HG03045 (cell line): ENCODE measurements around the gene EPAS1.

Experiments used
- ATAC-seq: cut with Tn5 transposase; IDR thresholded peaks from one replicate; pipeline ENCODE4 v1.9.1; 2021; ENCODE audit warnings: mild to moderate bottlenecking, moderate library complexity; ENCODE audit not compliant: unreplicated experiment

The EPAS1 gene

DNA sequence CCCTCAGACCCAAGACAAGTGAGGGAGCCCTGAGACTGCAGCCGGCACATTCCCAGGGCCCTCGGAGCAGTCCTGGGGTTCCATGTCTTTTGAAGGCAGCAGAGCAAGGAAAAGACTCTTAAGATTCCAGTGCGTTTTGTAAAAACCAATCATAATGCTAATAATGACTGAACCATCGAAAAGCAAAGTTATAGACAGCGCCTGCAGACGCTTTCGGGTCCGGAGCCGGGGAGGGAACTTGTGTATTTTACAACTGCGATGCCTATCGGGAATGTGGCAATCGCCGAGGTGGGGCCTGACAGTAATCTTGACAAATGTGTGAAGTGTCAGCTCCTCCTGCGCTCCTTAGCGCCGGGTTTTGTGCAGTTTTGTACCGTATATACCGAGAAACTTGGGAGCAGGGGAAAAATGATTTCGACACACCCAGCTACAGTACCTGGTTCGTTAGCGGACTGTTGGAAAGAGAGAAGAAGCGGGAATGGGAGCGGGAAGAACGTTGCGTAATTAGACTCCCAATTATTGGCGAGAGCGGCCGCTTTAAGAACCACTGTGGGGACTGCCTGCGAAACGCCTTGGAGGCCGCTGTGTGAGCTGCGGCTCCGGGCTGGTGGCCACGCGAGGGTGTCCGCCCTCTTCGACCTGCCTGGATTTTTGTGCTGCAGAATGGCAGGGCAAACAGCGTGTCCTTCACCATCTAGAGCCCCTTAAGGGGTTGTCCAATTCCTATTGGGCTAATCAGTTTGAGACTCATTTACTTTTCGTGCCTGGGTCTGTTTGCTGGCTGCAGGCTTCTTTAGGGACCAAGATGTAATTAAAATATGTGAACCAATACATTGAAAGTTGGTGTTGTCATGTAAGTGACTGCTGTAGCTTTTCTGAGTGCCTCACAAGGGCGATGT is 2.4 kb downstream of the EPAS1 start:
- ATAC-seq, result no peak

DNA sequence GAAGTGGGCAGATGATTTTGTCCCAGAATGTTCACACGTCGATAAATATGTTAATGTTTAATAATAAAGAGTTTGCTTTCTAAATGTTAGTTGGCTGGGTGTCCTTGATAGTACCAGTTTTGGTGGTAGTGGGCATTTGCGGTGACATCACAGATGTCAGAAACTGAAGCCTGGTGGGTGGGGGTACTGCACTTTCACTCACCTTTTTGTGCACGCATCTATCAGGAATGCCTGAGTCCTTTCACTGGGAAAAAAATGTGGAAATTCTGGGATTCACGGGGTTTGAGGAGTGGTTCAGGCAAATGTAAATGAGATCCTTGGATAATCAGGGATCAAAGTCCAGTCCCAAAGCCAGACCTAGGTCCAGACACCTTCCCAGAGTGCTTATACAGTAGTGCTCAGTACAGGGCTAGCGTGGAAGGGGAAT is 3.2 kb downstream of the EPAS1 start:
- ATAC-seq, result no peak

DNA sequence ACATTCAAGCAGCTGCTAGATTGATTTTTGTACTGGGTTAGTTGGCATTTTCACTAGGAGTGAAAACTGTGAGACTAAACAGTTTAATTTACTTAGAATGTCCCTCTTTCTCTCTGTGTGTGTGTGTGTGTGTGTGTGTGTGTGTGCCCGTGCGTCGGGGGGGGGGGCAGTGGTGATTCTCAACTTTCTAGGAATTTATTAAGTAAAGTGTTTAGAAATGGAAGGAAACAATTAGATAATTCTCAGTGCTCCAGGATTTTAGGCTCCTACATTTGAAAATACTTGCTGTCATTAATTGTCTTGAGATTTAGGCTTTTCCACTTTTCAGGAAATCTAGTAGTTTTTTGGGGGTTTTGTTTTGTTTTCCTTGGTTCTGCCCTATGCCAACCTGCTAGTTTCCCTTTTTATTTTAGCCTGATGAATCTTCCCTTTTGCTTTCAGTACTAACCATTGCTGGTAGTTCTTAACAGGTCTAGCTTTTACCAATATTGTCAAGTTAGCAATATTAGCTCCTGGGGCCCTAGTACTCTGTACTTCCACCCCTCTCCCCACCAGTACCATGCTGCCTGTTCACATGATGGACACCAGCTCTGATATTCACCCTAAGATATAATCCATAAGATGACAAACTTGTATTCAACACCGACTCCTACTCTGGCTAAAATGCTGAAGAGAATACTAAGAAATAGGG is 4.9 kb downstream of the EPAS1 start:
- ATAC-seq, result no peak

DNA sequence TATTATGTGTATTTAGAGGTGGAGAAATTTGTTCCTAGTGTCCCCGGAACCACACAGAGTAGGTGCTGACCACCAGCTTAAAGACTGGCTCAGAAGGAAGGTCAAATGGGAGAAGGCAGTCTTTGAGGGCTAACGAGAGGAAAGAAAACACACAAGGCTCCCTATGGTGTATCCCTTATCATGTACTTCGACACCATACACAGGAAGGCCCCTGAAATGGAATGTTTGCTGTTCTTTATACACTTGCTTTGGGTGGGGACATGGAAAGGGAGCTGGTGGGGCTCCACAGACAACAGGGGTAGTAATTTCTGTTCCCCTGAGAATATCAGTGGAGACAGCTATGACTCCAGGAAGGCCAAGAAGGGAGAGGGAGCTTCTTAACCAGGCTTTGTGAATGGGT is 6.0 kb downstream of the EPAS1 start:
- ATAC-seq, result no peak

DNA sequence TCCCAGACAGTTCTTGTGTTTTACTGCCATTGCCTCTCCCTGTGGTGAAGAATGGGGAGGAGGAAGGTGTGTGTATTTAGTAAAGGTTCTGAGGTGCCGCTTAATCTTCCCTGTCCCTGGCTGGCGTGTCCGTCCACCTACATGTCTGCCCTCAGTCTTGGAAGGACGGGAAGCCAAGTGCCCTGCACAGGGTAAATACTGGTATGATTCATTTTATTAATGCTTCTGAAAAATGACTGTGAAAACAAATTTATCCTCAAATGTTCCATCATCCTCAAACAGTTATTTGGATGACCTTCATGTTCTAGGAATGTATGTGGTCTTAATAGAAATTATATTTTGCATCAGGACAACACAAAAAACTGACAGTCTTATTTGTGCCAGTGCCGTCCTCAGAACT is 6.6 kb downstream of the EPAS1 start:
- ATAC-seq, result no peak

DNA sequence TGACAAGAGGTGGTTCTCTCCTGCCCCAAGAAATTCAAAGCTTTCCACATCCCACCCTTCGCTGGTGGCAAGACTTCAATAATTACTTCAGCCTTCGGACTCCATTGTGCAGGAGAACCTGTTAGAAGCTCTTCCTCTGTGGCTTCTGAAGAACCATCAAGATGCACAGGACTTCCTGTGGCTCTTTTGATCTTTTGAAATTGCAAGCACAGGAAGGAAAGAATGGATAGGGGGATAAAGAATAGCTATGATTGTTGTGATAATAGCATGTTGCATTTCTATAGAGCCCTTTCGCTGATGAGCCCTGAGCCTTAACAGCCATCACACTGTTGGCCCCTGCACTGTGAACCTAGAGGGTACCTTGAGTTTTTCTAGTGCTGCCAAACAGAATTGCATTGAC is 7.4 kb downstream of the EPAS1 start:
- no peak for ATAC-seq

DNA sequence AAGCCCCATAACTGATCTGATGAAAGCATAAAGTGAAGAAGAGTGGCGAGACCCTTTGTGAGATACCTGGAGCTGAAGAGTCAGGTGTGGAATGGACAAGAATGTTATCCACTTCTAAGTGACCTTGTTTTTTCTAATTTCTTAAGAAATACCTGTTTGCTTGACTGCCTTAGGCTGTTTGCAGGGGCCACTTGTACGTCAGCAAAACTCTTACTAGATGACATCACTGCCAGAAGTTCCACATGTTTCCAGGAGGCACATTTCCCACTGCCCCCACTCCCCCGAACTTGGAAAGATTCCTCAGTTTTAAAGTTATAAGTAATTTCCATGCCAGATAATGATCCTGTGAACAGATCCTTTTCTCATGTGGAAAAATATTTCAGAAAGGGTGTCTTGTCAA is 8.0 kb downstream of the EPAS1 start:
- ATAC-seq, result no peak

DNA sequence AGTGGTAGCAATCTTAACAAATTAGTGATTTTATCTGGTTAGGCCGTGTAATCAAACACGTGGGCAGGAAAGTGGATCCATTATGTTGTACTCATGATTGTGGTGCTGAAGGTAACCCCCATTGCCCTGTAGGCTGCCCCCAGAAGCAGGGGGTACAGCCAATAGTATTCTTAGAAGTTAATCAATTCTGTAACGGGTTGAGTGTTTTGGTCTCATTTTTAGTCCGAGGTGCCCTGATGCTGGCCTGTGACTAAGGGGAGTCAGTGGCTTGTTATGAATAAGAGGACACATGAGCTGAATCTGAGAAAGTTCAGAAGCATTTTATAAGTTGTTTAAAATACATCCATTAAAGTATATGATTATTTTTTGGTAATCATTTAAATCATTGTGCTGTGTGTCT is 8.6 kb downstream of the EPAS1 start:
- no peak for ATAC-seq

DNA sequence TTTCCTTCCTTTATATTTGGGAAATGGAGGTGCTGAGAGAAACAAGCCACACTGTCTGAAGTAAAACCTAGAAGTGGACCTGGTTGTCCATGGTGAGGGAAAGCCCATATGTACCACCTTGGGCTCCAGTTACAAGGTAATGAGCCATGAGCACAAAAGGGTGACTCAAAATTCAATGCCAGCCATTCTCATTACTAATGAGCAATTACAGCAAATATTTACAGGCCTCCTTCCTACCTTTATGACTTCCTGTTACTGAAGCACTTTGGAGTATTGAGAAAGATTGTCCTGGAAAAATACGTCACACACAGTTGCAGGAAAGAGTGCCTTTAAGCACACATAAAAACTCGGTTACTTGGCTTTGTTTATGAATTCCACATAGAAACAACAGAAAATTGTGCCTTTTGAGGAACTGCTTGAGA is 9.1 kb downstream of the EPAS1 start:
- no peak for ATAC-seq

DNA sequence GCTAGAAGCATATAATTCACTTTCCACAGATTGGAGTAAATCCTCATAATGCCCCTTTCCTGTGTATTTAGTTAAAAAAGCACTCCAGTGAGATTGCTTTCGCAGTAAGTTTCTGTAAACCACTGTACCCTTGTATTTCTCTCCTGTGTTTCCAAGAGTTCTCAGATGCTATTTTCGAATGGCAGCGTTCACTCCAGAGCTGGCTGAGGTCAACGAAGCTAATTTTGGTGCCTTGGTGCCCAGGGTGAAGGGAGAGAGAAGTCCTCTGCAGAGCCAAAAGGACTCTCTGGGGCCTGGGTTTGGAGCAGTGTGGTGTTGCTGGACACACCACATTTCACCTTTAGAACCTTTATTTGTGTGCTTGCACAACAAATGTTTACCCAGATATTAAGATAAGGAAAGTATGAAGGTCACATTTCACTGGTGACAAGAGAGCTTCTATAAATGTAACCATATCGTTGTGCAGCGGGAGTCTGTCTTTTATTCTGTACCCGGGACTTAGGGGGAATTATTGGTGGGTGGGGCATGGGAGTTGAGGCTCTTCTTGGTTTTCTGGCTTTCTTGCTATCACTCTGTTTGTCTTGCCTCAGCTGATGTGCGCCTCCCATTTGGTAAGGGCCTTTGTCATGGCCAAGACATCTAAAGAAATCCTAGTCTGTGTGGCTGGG is 9.9 kb downstream of the EPAS1 start:
- ATAC-seq, result no peak

DNA sequence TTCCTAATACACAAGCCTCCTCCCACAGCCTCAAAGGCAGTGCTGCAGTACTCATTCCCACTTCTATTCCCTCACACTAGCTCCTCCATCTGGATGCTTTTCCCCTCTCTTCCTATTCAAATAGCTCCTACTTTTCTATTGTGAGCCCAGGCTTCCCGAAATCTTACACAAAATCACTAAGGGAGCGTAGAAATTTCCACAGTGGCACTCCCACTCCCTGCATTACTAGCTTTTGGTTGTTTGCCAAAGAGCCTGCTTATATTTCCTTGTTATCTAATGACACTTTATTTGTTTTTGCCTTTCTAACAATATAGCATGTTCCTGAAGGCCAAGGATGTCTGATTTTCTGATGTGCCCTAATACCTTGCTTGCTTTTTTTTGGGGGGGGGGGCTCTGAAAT is 10.9 kb downstream of the EPAS1 start:
- no peak for ATAC-seq

DNA sequence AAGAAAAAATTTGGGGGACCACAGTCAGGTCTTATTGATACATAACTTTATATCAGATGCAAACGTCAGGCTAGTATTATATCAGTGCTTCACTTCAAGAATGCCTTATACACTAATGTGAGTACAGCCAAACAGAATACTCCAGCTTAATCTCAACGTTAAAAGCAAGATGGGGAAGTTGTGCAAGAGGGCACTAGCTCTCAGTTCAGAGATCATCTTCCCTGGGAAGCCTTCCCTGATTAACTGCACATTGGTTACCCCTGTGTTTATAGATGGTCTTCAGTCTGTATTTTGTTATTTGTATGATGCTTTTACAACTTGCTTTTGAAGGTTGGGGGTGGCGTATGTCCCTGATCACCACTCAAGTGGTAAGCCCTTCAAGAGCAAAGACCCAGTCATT is 11.4 kb downstream of the EPAS1 start:
- no peak for ATAC-seq

DNA sequence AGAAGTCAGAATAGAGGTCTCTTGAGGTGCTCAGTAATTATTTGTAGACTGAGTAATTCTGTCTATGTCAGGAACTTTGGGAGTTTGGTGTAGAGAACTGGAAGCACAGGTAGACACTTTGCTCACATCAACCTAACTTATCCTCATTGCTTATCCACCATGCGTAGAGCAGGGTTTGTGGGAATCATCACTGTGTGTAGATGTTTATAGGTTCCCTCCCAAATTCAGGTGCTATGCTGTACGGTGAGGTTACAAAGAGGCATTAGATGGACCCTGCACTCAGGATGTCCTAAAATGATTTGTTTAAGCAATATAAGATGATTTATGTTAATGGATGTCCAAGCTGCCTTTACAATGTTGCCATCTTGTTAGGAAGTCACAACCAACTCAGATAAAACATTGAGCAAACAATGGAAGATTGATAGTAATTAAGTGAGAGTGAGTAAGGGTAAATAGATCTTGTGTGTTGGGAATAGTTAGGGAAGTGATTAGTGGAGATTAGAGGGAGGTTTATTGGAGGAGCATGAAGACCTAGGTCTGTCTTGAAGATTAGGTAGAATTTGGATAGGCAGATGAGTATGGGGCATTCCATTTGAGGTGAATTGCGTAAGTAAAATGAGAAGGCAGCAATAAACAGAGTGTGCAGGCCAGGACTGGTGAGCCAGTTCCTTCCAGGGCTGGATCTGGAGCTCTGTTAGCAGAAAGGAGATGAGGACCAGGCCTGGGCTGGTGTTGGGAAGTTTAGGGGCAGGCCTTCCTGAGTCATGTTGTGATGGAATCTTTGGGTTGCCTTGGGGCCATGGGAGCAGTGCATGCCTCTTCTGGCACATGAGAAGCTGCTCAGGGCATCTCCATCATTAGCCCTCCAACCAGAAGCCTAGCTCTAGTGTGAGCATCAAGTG is 12.1 kb downstream of the EPAS1 start:
- ATAC-seq, result no peak

DNA sequence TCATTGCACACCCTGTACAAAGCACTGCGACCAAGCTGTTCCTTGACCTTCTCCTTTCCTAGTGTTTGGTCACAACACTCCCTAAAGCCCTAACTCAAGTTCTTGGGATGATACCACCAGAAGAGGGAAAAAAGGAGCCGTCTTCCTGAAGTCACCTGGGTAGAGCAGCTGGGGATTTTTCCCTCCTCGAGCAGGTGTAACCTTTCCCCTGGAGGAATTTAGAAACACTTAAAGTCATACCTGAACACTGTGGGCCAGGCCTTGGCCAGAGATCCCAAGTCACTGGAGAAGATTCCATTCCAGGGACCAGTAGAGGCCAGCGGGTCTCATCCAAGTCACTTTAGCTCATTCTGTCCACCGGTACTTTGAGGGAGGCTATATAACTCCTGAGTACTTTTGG is 13.2 kb downstream of the EPAS1 start:
- no peak for ATAC-seq

DNA sequence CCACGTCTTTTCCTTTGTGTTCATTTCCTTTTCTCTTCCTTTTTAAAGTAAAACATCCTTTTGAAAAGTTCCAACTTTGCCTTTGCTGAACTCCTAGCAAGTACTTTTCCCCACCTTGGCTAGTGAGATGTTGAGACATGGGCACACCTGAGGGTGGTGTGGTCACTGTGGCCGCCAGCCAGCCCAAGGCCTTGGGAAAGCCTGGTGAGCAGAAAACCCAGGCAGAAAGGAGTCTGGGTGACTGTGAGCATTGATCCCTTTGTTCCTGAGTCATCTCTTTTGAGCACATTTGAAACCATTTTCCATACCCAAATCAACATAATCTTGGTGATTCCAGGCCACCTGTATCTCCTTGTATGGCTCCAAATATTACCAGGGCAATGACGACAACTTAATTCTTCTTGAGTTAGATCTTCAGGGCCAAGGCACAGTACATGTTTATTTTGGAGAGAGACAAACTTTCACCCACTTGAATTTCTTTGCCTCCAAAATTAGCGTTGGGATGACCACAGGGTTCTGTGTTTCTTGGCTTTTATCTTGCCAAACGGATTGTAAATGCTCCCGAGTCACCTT is 14.5 kb downstream of the EPAS1 start:
- ATAC-seq, result no peak

DNA sequence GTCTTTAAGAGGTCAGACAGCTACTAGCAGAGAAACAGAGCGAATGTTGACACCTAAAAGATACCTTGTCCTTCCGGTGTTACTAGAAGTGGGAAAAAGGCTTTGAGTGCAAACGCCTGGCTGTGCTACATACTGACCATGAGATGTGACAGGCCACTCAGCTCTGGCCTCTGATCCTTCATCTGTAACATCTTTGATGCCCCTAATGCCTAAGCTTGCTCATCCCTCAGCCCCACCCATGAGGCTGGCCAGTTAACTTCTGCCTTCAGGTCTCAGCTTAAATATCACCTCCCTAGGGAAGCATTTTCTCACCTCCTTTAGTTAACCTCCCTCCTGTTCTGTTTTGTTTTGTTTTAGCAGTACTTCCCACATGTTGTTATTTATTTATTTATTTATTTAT is 15.9 kb downstream of the EPAS1 start:
- ATAC-seq, result no peak

DNA sequence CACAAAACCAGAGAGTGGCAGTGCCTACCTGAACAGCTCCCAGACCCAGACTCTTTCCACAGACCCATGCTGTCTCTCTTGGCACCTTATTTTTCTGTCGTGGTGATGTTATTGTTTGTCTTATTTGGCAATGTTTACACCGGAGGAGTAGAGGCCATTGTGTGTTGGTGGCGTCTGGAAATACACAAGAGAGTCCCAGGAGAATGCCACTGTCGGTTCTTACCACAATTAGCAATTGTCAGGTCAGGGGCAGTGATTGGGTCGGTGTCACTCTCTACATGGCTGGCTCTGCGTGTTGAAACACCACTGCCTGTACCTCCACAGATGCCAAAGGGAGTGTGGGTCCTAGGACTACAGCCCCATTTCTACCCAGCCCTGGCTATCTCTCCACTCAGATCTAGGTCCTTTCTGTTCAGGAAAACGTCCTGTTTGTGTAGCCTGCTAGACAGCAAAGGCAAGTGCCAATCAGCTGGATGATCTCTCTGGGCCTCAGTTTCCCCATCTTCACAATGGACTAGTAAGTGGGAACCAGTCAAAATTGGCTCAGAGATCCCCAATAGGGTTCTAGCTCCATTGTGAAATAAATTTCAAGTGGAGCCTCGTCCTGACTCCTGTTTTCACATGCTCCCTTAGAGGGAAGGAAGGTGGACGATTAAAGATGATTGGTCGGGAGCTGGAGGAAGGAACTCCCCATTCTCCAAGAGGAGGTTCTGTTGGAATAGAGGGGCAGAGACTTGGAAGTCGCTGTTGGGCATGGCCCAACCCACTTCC is 17.0 kb downstream of the EPAS1 start:
- no peak for ATAC-seq

DNA sequence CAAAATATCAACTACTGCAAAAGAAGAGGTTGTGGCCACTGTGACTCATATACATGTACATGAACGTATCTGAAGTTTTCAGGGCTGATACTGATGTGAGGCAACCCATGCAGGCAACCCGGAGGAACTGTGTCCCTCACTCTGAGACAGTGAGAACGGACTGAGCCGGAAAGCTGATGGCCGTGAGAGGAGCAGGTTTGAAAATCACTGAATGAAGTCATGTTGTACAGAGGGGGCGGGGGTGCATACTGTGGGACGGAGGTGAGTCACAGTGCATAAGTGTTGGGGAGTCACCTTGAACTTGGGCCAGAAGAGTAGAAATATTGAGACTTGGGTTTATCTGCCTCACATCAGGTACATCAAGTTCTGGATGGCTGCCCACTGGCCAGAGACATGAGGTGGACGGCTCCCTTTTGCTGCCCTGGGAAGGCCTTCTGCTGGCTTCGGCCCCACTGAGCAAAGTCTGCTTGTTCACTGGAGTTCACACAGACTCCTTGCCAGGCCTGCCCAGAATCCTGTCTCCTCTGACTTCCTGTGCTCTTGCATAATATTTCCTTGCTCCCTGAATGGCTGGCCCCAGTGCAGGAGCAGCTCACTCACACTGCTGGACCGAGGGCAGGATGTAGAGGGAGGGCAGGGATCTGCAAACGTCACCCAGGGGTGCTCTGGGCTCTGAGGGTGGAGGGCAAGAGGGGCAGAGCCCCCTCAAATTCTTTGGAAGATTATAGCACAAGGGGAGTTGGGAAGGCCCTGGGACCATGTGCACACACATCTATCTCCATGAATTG is 18.1 kb downstream of the EPAS1 start:
- no peak for ATAC-seq

DNA sequence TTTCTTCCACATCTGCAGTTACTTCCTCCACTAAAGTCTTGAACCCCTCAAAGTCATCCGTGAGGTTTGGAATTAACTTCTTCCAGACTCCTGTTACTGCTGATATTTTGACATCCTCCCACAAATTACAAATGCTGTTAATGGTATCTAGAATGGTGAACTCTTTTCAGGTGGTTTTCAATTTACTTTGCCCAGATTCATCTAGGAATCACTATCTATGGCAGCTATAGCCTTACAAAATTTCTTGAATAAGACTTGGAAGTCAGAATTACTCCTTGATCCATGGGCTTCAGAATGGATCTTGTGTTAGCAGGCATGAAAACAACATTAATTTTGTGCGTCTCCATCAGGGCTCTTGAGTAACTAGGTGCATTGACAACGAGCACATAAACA is 19.9 kb downstream of the EPAS1 start:
- no peak for ATAC-seq
